ENCODE data around the gene TMEM176B. TPM values are rescaled to one million over a fixed set of nuclear protein-coding genes. Genes with fewer than 3 reads are reported as not detected.
A peak's percentile ranks its signal among the peaks of the same experiment; 100 is the strongest.

The TMEM176B gene
- total and polyA plus RNA-seq, 12 donors = 1.8 to 99.1 (median 37.6) TPM

- Histone ChIP-seq H3K4me1 (replicated peaks in 1 of 2) (peaks cover 11 to 28% of the 10 kb centered on the region in 2 donors), H3K36me3 (replicated peaks in 1 of 2) (peaks cover 0 to 3% of the 10 kb centered on the region in 2 donors), H3K9me3 (replicated peaks in 1 of 3) (no peaks in the 10 kb centered on the region), H3K4me3 (no peak overlapping the region), H3K27me3 (no peaks in the 10 kb centered on the region), H3K27ac (peak overlapping the region in 4 of 5 donors; percentile 47 to 85 (median 56))
- TF ChIP-seq, protein P1, sequence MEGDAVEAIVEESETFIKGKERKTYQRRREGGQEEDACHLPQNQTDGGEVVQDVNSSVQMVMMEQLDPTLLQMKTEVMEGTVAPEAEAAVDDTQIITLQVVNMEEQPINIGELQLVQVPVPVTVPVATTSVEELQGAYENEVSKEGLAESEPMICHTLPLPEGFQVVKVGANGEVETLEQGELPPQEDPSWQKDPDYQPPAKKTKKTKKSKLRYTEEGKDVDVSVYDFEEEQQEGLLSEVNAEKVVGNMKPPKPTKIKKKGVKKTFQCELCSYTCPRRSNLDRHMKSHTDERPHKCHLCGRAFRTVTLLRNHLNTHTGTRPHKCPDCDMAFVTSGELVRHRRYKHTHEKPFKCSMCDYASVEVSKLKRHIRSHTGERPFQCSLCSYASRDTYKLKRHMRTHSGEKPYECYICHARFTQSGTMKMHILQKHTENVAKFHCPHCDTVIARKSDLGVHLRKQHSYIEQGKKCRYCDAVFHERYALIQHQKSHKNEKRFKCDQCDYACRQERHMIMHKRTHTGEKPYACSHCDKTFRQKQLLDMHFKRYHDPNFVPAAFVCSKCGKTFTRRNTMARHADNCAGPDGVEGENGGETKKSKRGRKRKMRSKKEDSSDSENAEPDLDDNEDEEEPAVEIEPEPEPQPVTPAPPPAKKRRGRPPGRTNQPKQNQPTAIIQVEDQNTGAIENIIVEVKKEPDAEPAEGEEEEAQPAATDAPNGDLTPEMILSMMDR (IDR thresholded peaks at IDR 0.05) = no peak
- TF ChIP-seq POLR2A (IDR thresholded peaks at IDR 0.05) = no peak
- peak in 5 of 7 donors; percentile 48 to 81 (median 53) for DNase-seq
- intact Hi-C loops (cut with DNase I) = loop anchor here (10.0 kb wide), 2 partner anchors 86 to 196 kb away; no protein-coding TSS in a partner anchor
- 57 to 74% (median 65%) methylated on average over 9 of the region's 9 CpGs for WGBS, 4 donors
These were observed 11.5 kb downstream of the TMEM176B start for GRCh38 chr7:150788474-150789269.

DNA sequence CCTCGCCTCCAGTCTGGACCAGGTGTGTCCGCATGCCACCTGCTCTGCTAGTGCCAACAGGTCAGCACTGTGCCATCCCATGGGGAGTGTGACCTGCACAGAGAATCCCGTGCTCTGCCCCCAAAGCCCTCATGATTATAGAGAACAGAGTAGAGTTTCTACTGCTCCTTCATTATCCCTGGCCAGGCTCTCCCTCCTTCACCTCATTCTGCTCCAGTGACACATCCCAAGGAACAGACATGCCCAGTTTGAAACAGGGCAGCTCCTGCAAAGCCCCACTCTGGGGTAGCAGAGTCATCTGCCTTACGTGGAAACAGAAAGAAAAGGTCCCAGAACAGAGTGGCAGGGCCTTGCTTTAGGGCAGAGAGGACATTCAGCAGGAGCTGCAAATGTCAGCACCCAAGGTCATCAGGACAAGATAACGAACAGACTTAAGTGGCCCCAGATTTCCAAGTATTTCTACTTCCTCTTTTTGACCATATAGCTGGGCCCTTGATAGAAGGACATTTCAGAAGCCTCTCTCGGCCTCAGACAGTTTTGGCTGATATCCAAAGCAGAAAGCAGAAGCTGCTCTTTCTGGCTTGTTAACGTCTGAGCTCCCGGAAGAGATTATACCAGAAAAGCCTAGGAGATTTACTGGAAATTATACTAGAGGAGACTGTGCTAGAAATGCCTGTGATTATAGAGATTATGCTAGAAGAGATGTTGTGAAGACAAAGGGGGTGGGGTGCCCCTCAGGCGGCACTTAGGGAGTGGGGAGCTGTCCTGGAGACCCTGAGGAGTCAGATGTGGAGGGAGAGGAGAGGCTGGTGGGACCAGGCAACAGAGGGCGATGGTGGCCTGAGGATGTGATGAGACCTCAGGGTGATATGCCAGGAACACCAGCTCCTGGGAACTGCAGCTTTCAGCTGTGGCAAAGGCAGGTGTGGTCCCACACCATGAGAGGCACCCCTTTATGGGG lies 12.6 kb downstream of the TMEM176B start:
- H3K4me1 ChIP-seq (replicated peaks in 1 of 2) = peaks cover 11 to 28% of the 10 kb centered on the region in 2 donors
- H3K9me3 ChIP-seq (replicated peaks in 1 of 3) = no peaks in the 10 kb centered on the region
- no peaks in the 10 kb centered on the region for H3K36me3 ChIP-seq (replicated peaks in 1 of 2)
- no peak for TF ChIP-seq POLR2A (IDR thresholded peaks at IDR 0.05)
- TF ChIP-seq, protein P1 (IDR thresholded peaks at IDR 0.05) = no peak
- intact Hi-C loops (cut with DNase I) = loop anchor here (10.0 kb wide), 2 partner anchors 87 to 197 kb away; no protein-coding TSS in a partner anchor
- H3K27me3 ChIP-seq = no peaks in the 10 kb centered on the region
- no peak overlapping the region for H3K4me3 ChIP-seq
- DNase-seq = peak in 6 of 7 donors; percentile 42 to 70 (median 50)
- whole genome bisulfite sequencing, 4 donors = 37 to 41% (median 38%) methylated on average over 10 of the region's 10 CpGs
- H3K27ac ChIP-seq = peak overlapping the region in 4 of 5 donors; percentile 47 to 85 (median 56)

DNA sequence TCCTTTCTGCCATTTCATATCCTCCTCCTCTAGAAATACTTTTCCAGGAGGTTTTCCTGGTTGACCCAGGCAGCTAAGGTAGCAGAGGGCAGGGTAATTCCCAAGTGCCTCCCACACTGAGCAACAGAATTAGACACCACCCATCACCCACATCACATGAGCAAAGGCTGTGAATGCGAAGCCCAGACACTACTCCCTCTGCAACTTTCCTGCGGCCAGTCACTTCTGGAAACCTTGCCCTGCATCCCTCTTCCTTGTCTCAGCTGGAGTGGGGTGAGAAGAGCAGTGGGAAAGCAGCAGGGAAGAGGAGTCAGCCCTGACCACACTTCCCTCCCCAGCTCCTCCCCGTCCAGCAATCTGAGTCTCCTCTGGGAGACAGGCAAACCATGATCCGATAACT lies 15.2 kb downstream of the TMEM176B start:
- Histone ChIP-seq H3K4me3 (no peak overlapping the region), H3K36me3 (replicated peaks in 1 of 2) (no peaks in the 10 kb centered on the region), H3K27me3 (no peaks in the 10 kb centered on the region), H3K4me1 (replicated peaks in 1 of 2) (peaks cover 11 to 28% of the 10 kb centered on the region in 2 donors), H3K27ac (peak overlapping the region in 2 of 5 donors; percentile 52 to 85), H3K9me3 (replicated peaks in 1 of 3) (no peaks in the 10 kb centered on the region)
- 70 to 83% (median 73%) methylated on average over 4 of the region's 4 CpGs for WGBS, 4 donors
- DNase-seq = no peak
- no peak for TF ChIP-seq POLR2A (IDR thresholded peaks at IDR 0.05)
- TF ChIP-seq, protein P1 (IDR thresholded peaks at IDR 0.05) = no peak
- intact Hi-C loops (cut with DNase I) = loop anchor here (10.0 kb wide), 2 partner anchors 90 to 200 kb away; no protein-coding TSS in a partner anchor
